Measurements from ENCODE around the gene ZGPAT. TPM values are rescaled to one million over a fixed set of nuclear protein-coding genes. Genes with fewer than 3 reads are reported as not detected.

ZGPAT gene
- total RNA-seq, 1 donor from 2014 or later, result 28.0 TPM

- Mint-ChIP-seq H3K36me3 (ENCODE audit: unreplicated experiment) (peaks cover 7% of the 10 kb centered on the region), H3K4me3 (ENCODE audit: unreplicated experiment) (no peak overlapping the region), H3K4me1 (ENCODE audit: unreplicated experiment) (no peaks in the 10 kb centered on the region), H3K27me3 (ENCODE audit: unreplicated experiment) (no peaks in the 10 kb centered on the region), H3K9me3 (ENCODE audit: unreplicated experiment) (no peaks in the 10 kb centered on the region), H3K27ac (ENCODE audit: unreplicated experiment) (no peak overlapping the region)
- TF ChIP-seq CTCF (IDR thresholded peaks at IDR 0.05), result no peak
- DNase-seq (ENCODE audit: extremely low spot score, unreplicated experiment), result no peak
Observed at GRCh38 chr20:63745961-63746731, 38.3 kb downstream of the ZGPAT start.

DNA sequence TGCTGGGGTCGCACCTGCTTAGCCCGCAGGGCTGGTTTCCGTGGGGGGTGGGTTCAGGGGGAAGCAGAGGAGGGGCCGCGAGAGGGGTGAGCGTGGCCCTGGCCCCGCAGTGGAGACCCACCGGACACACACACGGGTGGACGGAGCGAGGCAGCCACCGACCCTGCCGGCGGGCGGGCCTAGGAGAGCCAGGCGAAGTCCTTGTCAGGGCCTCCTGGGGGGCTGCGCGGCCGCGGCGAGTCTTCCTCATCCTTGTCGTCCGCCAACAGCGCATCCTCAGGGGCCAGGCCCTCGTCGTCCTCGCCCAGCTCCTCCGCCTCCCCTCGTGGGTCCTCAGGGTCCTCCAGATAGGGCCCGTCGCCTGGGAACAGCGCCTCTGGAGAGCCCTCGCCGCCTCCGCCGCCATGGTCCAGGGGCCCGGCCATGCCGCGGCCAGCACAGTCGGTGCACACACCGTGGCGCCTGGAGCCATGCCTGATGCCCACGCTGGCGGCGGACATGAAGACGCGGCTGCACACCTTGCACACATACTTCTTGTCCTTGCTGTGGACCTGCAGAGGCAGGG lies 39.0 kb downstream of the ZGPAT start:
- H3K36me3 Mint-ChIP-seq (ENCODE audit: unreplicated experiment), result peaks cover 7% of the 10 kb centered on the region
- no peaks in the 10 kb centered on the region for H3K9me3 Mint-ChIP-seq (ENCODE audit: unreplicated experiment)
- H3K4me3 Mint-ChIP-seq (ENCODE audit: unreplicated experiment), result no peak overlapping the region
- no peak for TF ChIP-seq CTCF (IDR thresholded peaks at IDR 0.05)
- DNase-seq (ENCODE audit: extremely low spot score, unreplicated experiment), result no peak
- no peak overlapping the region for H3K27ac Mint-ChIP-seq (ENCODE audit: unreplicated experiment)
- H3K27me3 Mint-ChIP-seq (ENCODE audit: unreplicated experiment), result no peaks in the 10 kb centered on the region
- no peaks in the 10 kb centered on the region for H3K4me1 Mint-ChIP-seq (ENCODE audit: unreplicated experiment)

GRCh38 chr20:63747622-63748069 lies 39.8 kb downstream of the ZGPAT start:
- no peak for TF ChIP-seq CTCF (IDR thresholded peaks at IDR 0.05)
- H3K4me1 Mint-ChIP-seq (ENCODE audit: unreplicated experiment), result no peaks in the 10 kb centered on the region
- no peak for DNase-seq (ENCODE audit: extremely low spot score, unreplicated experiment)
- no peak overlapping the region for H3K27ac Mint-ChIP-seq (ENCODE audit: unreplicated experiment)
- peaks cover 7% of the 10 kb centered on the region for H3K36me3 Mint-ChIP-seq (ENCODE audit: unreplicated experiment)
- no peaks in the 10 kb centered on the region for H3K27me3 Mint-ChIP-seq (ENCODE audit: unreplicated experiment)
- no peak overlapping the region for H3K4me3 Mint-ChIP-seq (ENCODE audit: unreplicated experiment)
- H3K9me3 Mint-ChIP-seq (ENCODE audit: unreplicated experiment), result no peaks in the 10 kb centered on the region

DNA sequence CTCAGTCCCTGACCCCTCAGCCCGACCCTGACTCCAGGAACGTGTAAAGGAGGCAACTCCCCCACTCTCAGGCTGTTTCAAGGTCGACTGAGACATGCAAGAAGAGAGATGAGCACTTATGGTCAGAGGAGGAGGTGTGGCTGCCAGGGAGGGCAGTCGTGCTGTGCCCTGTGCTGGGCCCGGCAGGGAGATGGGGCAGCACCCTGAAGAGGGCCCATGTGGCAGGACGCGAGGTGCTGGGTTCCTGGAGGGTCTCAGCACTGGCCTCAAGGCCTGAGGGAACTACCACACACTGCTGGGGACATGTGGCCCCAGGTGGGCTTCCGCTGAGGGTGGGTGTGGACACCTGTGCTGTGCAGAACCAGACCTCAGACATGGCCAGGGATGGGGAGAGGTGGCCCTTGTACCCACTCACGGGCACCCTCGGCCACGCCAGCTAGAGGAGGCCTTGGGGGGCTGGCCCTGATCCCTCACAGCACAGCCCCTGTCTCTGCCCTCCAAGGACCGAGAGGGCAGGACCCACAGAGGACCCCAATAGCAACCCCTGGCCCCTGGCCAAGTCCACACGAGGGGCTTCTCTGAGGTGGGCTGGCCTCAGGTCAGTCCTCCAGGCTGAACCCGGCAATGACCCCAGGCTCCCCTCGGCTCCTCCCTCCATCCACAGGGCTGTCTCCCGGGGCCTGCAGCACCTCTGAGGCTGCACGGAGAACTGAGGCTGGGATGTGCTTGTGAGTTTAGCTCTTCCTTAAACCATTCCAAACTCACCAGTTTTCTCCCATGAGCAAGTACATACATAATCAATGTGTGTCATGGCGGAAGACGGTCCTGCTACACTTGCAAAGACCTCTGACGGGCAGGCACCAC lies 40.5 kb downstream of the ZGPAT start:
- no peak for DNase-seq (ENCODE audit: extremely low spot score, unreplicated experiment)
- Mint-ChIP-seq H3K9me3 (ENCODE audit: unreplicated experiment) (no peaks in the 10 kb centered on the region), H3K4me1 (ENCODE audit: unreplicated experiment) (no peaks in the 10 kb centered on the region), H3K36me3 (ENCODE audit: unreplicated experiment) (peaks cover 7% of the 10 kb centered on the region), H3K27ac (ENCODE audit: unreplicated experiment) (no peak overlapping the region), H3K27me3 (ENCODE audit: unreplicated experiment) (no peaks in the 10 kb centered on the region), H3K4me3 (ENCODE audit: unreplicated experiment) (no peak overlapping the region)
- TF ChIP-seq CTCF (IDR thresholded peaks at IDR 0.05), result no peak

GRCh38 chr20:63748934-63749270 lies 41.1 kb downstream of the ZGPAT start:
- Mint-ChIP-seq H3K36me3 (ENCODE audit: unreplicated experiment) (peaks cover 3% of the 10 kb centered on the region), H3K4me3 (ENCODE audit: unreplicated experiment) (no peak overlapping the region), H3K4me1 (ENCODE audit: unreplicated experiment) (no peaks in the 10 kb centered on the region), H3K27ac (ENCODE audit: unreplicated experiment) (no peak overlapping the region), H3K27me3 (ENCODE audit: unreplicated experiment) (no peaks in the 10 kb centered on the region), H3K9me3 (ENCODE audit: unreplicated experiment) (no peaks in the 10 kb centered on the region)
- TF ChIP-seq CTCF (IDR thresholded peaks at IDR 0.05), result no peak
- no peak for DNase-seq (ENCODE audit: extremely low spot score, unreplicated experiment)

All from osteocyte (in vitro differentiated cells).